ENCODE results near the gene SMARCC2.

SMARCC2 gene

GRCh38 chr12:56143217-56143616, 46.1 kb downstream of the SMARCC2 start:
- ChIA-PET POLR2A (interaction anchor here (1.1 kb wide), 2 partner anchors 10 to 20 kb away, joined by 3 to 4 read pairs; no protein-coding TSS in a partner anchor), CTCF (interaction anchor here (1.2 to 2.9 kb wide), 4 partner anchors 12 to 46 kb away, joined by 3 to 10 read pairs (median 6); partner anchors contain the start of genes ESYT1, SMARCC2 and ZC3H10)
- no peak for TF ChIP-seq CTCF (IDR thresholded peaks at IDR 0.05; ENCODE audit: insufficient read depth, low read length, missing control alignments)
- H3K4me3 ChIP-seq (ENCODE audit: low read depth, low read length), result no peak overlapping the region
- no peak for DNase-seq (ENCODE audit: low read depth, low spot score)

DNA sequence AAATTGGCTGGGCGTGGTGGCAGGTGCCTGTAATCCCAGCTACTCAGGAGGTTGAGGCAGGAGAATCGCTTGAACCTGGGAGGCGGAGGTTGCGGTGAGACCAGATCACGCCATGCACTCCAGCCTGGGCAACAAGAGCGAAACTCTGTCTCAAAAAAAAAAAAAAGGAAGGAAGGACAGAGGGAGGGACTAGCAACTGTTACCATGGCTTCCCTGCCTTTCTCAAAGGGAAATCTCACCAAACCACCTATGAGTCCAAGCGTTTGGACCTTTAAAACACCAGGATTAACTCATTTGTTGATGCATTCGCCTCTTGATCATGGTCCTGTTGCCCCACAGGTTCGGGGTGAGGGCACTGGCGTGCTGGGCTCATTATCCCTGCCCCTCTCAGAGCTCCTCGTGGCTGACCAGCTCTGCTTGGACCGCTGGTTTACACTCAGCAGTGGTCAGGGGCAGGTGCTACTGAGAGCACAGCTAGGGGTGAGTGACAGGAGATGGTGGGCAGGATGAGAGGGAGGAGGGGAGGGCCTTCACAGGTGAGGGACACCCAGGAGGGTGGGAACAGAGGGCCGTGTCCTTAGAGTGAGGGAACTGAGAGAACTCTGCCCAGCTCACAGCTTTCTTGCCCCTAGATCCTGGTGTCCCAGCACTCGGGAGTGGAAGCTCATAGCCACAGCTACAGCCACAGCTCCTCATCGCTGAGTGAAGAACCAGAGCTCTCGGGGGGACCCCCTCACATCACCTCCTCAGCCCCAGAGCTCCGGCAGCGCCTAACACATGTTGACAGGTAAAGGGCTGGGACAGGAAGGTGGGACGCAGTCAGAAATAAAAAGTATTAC, 47.1 kb downstream of the SMARCC2 start:
- H3K4me3 ChIP-seq (ENCODE audit: low read depth, low read length), result no peak overlapping the region
- TF ChIP-seq CTCF (IDR thresholded peaks at IDR 0.05; ENCODE audit: insufficient read depth, low read length, missing control alignments), result no peak
- CTCF ChIA-PET, result interaction anchor here (1.4 to 2.9 kb wide), 3 partner anchors 13 to 47 kb away, joined by 3 to 10 read pairs (median 7); partner anchors contain the start of genes SMARCC2 and ZC3H10
- POLR2A ChIA-PET, result interaction anchor here (2.7 kb wide), 1 partner anchor 14 kb away, joined by 7 read pairs; the partner anchor contains the start of gene ESYT1
- DNase-seq (ENCODE audit: low read depth, low spot score), result no peak

DNA sequence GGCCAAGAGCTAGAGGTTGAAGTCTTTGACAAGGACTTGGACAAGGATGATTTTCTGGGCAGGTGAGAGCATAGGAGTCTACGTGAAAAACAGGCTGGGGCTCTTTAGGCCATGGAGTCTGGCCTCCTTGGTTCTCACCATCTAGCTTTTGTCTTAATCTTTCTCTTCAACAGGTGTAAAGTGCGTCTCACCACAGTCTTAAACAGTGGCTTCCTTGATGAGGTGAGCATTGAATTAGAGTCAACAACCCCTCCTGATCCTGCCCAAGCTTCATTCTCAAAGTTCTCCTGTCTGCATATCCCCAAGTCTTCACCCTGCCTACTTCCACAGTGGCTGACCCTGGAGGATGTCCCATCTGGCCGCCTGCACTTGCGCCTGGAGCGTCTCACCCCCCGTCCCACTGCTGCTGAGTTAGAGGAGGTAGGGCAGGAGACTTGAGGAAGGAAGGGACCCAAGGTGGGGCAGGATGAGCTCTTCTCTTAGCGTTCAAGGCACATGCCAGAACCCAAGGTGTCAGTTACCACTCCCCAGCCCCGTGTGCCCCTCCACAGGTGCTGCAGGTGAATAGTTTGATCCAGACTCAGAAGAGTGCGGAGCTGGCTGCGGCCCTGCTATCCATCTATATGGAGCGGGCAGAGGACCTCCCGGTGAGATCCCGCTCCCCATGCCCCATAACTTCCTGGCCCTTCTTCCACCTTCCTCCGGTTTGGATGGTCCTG, 51.3 kb downstream of the SMARCC2 start:
- no peak overlapping the region for H3K4me3 ChIP-seq (ENCODE audit: low read depth, low read length)
- POLR2A ChIA-PET, result interaction anchor here (2.0 kb wide), 1 partner anchor 10 kb away, joined by 6 read pairs; the partner anchor contains the start of gene ESYT1
- TF ChIP-seq CTCF (IDR thresholded peaks at IDR 0.05; ENCODE audit: insufficient read depth, low read length, missing control alignments), result no peak
- CTCF ChIA-PET, result interaction anchor here (0.9 to 2.4 kb wide), 5 partner anchors 9 to 163 kb away, joined by 3 to 11 read pairs (median 7); partner anchors contain the start of genes ANKRD52, ESYT1 and SMARCC2
- no peak for DNase-seq (ENCODE audit: low read depth, low spot score)

- POLR2A ChIA-PET, result no interaction called here
- CTCF ChIA-PET, result interaction anchor here (0.9 to 1.7 kb wide), 2 partner anchors 15 kb away, joined by 3 to 9 read pairs; no protein-coding TSS in a partner anchor
- DNase-seq (ENCODE audit: low read depth, low spot score), result no peak
- no peak for TF ChIP-seq CTCF (IDR thresholded peaks at IDR 0.05; ENCODE audit: insufficient read depth, low read length, missing control alignments)
- no peak overlapping the region for H3K4me3 ChIP-seq (ENCODE audit: low read depth, low read length)
These were observed 54.4 kb downstream of the SMARCC2 start for GRCh38 chr12:56134897-56135296.

DNA sequence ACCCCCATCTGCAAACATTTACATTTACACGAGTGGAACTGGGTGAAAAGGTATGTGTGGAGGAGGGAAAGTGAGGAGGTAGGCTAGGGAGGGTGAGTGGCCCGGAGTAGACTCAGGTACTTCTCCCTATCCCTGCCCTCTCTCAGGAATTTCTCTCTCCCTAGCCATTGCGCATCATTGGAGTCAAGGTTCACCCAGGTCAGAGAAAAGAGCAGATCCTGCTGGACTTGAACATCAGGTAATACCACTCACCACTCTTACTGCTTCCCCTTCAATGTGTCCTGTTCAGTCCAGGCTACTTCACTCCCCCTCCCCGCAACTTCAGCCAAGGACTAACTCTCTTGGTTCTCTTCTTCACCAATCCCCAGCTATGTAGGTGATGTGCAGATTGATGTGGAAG, 58.4 kb downstream of the SMARCC2 start:
- ChIA-PET CTCF (interaction anchor here (0.8 to 2.7 kb wide), 3 partner anchors 10 to 21 kb away, joined by 3 to 8 read pairs (median 3); no protein-coding TSS in a partner anchor), POLR2A (no interaction called here)
- TF ChIP-seq CTCF (IDR thresholded peaks at IDR 0.05; ENCODE audit: insufficient read depth, low read length, missing control alignments), result no peak
- no peak for DNase-seq (ENCODE audit: low read depth, low spot score)
- H3K4me3 ChIP-seq (ENCODE audit: low read depth, low read length), result no peak overlapping the region
